Putamen (tissue), 1 donor: Measurements from ENCODE around the gene TAGLN.

Source experiments
- DNase-seq: peaks from one replicate; pipeline ENCODE4 v3.0.0-alpha.2; 2016; ENCODE audit warnings: low spot score

The TAGLN gene

GRCh38 chr11:117230999-117231841, 32.0 kb downstream of the TAGLN start:
- DNase-seq = no peak

GRCh38 chr11:117231842-117232091, 32.6 kb downstream of the TAGLN start, which contains the start of gene PCSK7:
Gene PCSK7, minus strand, starts transcription at chr11:117232073. Its CDS starts 2,229 bp downstream, at chr11:117229844.
- no peak for DNase-seq

GRCh38 chr11:117232092-117232878, 33.1 kb downstream of the TAGLN start, which contains the start of gene RNF214:
Gene RNF214, plus strand, starts transcription at chr11:117232671. Its CDS starts 1,602 bp downstream, at chr11:117234273.
- peak; percentile 85 for DNase-seq

- no peak for DNase-seq
Measured at GRCh38 chr11:117232911-117233409, 33.8 kb downstream of the TAGLN start.

- no peak for DNase-seq
Measured at GRCh38 chr11:117238221-117238620, 39.1 kb downstream of the TAGLN start.

- DNase-seq = no peak
Measured at GRCh38 chr11:117239295-117239694, 40.1 kb downstream of the TAGLN start.

GRCh38 chr11:117248341-117248740, 49.2 kb downstream of the TAGLN start:
- DNase-seq = no peak

GRCh38 chr11:117249571-117249970, 50.4 kb downstream of the TAGLN start:
- DNase-seq = no peak

- no peak for DNase-seq
Measured at GRCh38 chr11:117251506-117251905, 52.3 kb downstream of the TAGLN start.

GRCh38 chr11:117255966-117256365, 56.8 kb downstream of the TAGLN start:
- no peak for DNase-seq

GRCh38 chr11:117256573-117256972, 57.4 kb downstream of the TAGLN start:
- no peak for DNase-seq
